Mucosa of descending colon (tissue), 3 donors: ENCODE measurements around the gene MSI2. TPM values are rescaled to one million over a fixed set of nuclear protein-coding genes. Genes with fewer than 3 reads are reported as not detected.

Experiments
- ATAC-seq: fragments of 200-7000 bp; cut with Tn5 transposase; one replicate; pipeline ENCODE4 v1.9.1; 2020; ENCODE audit warnings: mild to moderate bottlenecking, moderate library complexity
- DNase-seq, 3 donors: peaks; one replicate each; pipeline ENCODE4 v3.0.0-alpha.2; 2020
- H3K36me3 ChIP-seq: fragments of 200-600 bp; one replicate; pipeline ENCODE4 v1.8.0; 2021; ENCODE audit warnings: low read depth, mild to moderate bottlenecking
- H3K4me1 ChIP-seq: fragments of 200-600 bp; one replicate; pipeline ENCODE4 v1.8.0; 2021; ENCODE audit warnings: low read depth, mild to moderate bottlenecking
- H3K4me3 ChIP-seq: fragments of 200-600 bp; one replicate; pipeline ENCODE4 v1.8.0; 2021; ENCODE audit warnings: mild to moderate bottlenecking
- H3K9me3 ChIP-seq: fragments of 200-600 bp; one replicate; pipeline ENCODE4 v1.8.0; 2021; ENCODE audit warnings: mild to moderate bottlenecking
- CTCF ChIP-seq: fragments of 200-600 bp; IDR thresholded peaks from one replicate; pipeline ENCODE4 v1.8.0; 2022; ENCODE audit warnings: antibody characterized with exemption, mild to moderate bottlenecking
- intact Hi-C, 2 donors: fragments of 100-400 bp; cut with DNase I in 1 of 2; cut with micrococcal nuclease in 1 of 2; formaldehyde crosslinking; loops; one replicate each; pipeline versions ENCODE4 v1.11.0 to v1.11.1; 2022; cut with DNase I, micrococcal nuclease
- total RNA-seq, 3 donors: library from RNA; stranded (reverse); fragmentation: NEBNext Ultra II Directional in 2 of 3; extraction: Animal tissue kit (Norgen Biotek cat#: 25700) in 2 of 3; gene quantifications; one replicate each; pipeline versions ENCODE4 v1.2.1 to v1.2.4, GENCODE V29; 2021 to 2023
- donor health status: DM: no; HTN: no; CAD: no; lungs with moderate emphysema.
- donor health status: DM: no; HTN: no; CAD: no.
- donor health status: DM: no; HTN: yes; CAD: no.

Gene MSI2
- total RNA-seq, 3 donors from 2014 or later = 60.0 to 72.6 (median 65.7) TPM

GRCh38 chr17:57341611-57342540 lies 85.6 kb downstream of the MSI2 start:
- H3K36me3 ChIP-seq = no peaks in the 10 kb centered on the region
- H3K4me1 ChIP-seq = peaks cover 3% of the 10 kb centered on the region
- no peak overlapping the region for H3K4me3 ChIP-seq
- ATAC-seq (no peak), DNase-seq (no peak)
- H3K9me3 ChIP-seq = no peaks in the 10 kb centered on the region
- TF ChIP-seq CTCF = no peak
- intact Hi-C loops = no loop called here

- TF ChIP-seq CTCF = no peak
- Histone ChIP-seq H3K36me3 (no peaks in the 10 kb centered on the region), H3K4me3 (no peak overlapping the region), H3K9me3 (no peaks in the 10 kb centered on the region), H3K4me1 (peaks cover 3% of the 10 kb centered on the region)
- intact Hi-C loops = no loop called here
- DNase-seq = no peak
- no peak for ATAC-seq
Measured at GRCh38 chr17:57342963-57343589, 86.8 kb downstream of the MSI2 start.

- no peaks in the 10 kb centered on the region for H3K9me3 ChIP-seq
- no peak for TF ChIP-seq CTCF
- no peak for ATAC-seq
- no peak overlapping the region for H3K4me3 ChIP-seq
- H3K4me1 ChIP-seq = peaks cover 3% of the 10 kb centered on the region
- no peak for DNase-seq
- intact Hi-C loops = no loop called here
- no peaks in the 10 kb centered on the region for H3K36me3 ChIP-seq
Measured at GRCh38 chr17:57343717-57344116, 87.4 kb downstream of the MSI2 start.

- H3K4me1 ChIP-seq = peaks cover 3% of the 10 kb centered on the region
- DNase-seq (no peak), ATAC-seq (no peak)
- intact Hi-C loops = no loop called here
- no peak for TF ChIP-seq CTCF
- H3K4me3 ChIP-seq = no peak overlapping the region
- no peaks in the 10 kb centered on the region for H3K9me3 ChIP-seq
- no peaks in the 10 kb centered on the region for H3K36me3 ChIP-seq
Measured at GRCh38 chr17:57344261-57344660, 87.9 kb downstream of the MSI2 start.

- Histone ChIP-seq H3K36me3 (no peaks in the 10 kb centered on the region), H3K4me3 (no peak overlapping the region), H3K4me1 (no peaks in the 10 kb centered on the region), H3K9me3 (no peaks in the 10 kb centered on the region)
- TF ChIP-seq CTCF = no peak
- intact Hi-C loops = no loop called here
- DNase-seq = no peak
- ATAC-seq = no peak
Measured at GRCh38 chr17:57349541-57350247, 93.4 kb downstream of the MSI2 start.
